Smooth muscle cell (in vitro differentiated cells): Measurements from ENCODE around the gene BICD2. TPM values are rescaled to one million over a fixed set of nuclear protein-coding genes. Genes with fewer than 3 reads are reported as not detected.

ENCODE experiments used
- DNase-seq: peaks from one replicate; lab custom pipeline; 2025; ENCODE audit not compliant: unreplicated experiment; lab: John Stamatoyannopoulos, UW
- H2AFZ ChIP-seq: fragments of 200-600 bp; sonication (generic); 2 replicates; pipeline ENCODE4 v1.6.0; 2016; ENCODE audit warnings: antibody characterized with exemption, low read depth, mild to moderate bottlenecking
- H3F3A ChIP-seq: fragments of 200-600 bp; sonication (generic); 2 replicates; pipeline ENCODE4 v1.6.0; 2017; ENCODE audit warnings: antibody characterized with exemption, low read depth
- H3K27ac ChIP-seq: fragments of 200-600 bp; sonication (generic); 2 replicates; pipeline ENCODE4 v1.5.1; 2016; ENCODE audit warnings: low read depth, mild to moderate bottlenecking
- H3K27me3 ChIP-seq: fragments of 200-600 bp; sonication (generic); 2 replicates; pipeline ENCODE4 v1.6.1; 2016; ENCODE audit warnings: low read depth, mild to moderate bottlenecking
- H3K36me3 ChIP-seq: fragments of 200-600 bp; sonication (generic); 2 replicates; pipeline ENCODE4 v1.5.1; 2016; ENCODE audit warnings: low read depth
- H3K4me1 ChIP-seq: fragments of 200-600 bp; sonication (generic); 2 replicates; pipeline ENCODE4 v1.5.1; 2016; ENCODE audit warnings: low read depth
- H3K4me2 ChIP-seq: fragments of 200-600 bp; sonication (generic); 2 replicates; pipeline ENCODE4 v1.6.0; 2016; ENCODE audit warnings: mild to moderate bottlenecking
- H3K4me3 ChIP-seq: fragments of 200-600 bp; sonication (generic); 2 replicates; pipeline ENCODE4 v1.5.1; 2016; ENCODE audit warnings: mild to moderate bottlenecking
- H3K79me2 ChIP-seq: fragments of 200-600 bp; sonication (generic); 2 replicates; pipeline ENCODE4 v1.6.0; 2016; ENCODE audit warnings: low read depth, mild to moderate bottlenecking
- H3K9ac ChIP-seq: fragments of 200-600 bp; sonication (generic); 2 replicates; pipeline ENCODE4 v1.6.0; 2016; ENCODE audit warnings: low read depth
- H3K9me3 ChIP-seq: fragments of 200-600 bp; sonication (generic); replicated peaks from 2 replicates; pipeline ENCODE4 v1.5.1; 2016; ENCODE audit warnings: low read depth
- H4K20me1 ChIP-seq: fragments of 200-600 bp; sonication (generic); 2 replicates; pipeline ENCODE4 v1.6.0; 2016; ENCODE audit warnings: low read depth
- WGBS: methylation state at CpG from one replicate; pipeline ENCODE4 v1.1.7; 2016; ENCODE audit warnings: low lambda C conversion rate; 5-methylcytosine and 5-hydroxymethylcytosine counted together
- polyA plus RNA-seq: library from polyadenylated mRNA; unstranded; fragments of >200 nt; fragmentation: Nextera tagmentation; extraction: Ambion mirVana; gene quantifications from 2 replicates; pipeline ENCODE4 v1.2.1, GENCODE V29; 2016
- total RNA-seq: library from RNA; depleted of rRNA; stranded (reverse); fragments of >200 nt; gene quantifications from 2 replicates; pipeline ENCODE4 v1.2.3, GENCODE V29; 2014
- TF ChIP-seq, protein P1 (sequence below): fragments of 200-600 bp; sonication (generic); IDR thresholded peaks from 2 replicates; pipeline ENCODE4 v1.5.1; 2017; ENCODE audit warnings: borderline replicate concordance, mild to moderate bottlenecking, antibody characterized with exemption; ENCODE audit not compliant: insufficient read depth, poor library complexity, severe bottlenecking

Gene BICD2
- total and polyA plus RNA-seq, 2 experiments from 2014 or later, result 28.1 to 29.1 TPM

GRCh38 chr9:92773810-92774209 lies 9.2 kb upstream of the BICD2 start:
- Histone ChIP-seq H3K9ac (peak overlapping the region; percentile 70), H3K4me1 (no peaks in the 10 kb centered on the region), H3K4me2 (no peak overlapping the region), H3K4me3 (no peak overlapping the region), H3K27me3 (no peaks in the 10 kb centered on the region), H3K36me3 (no peaks in the 10 kb centered on the region), H2AFZ (peak overlapping the region; percentile 25), H4K20me1 (no peaks in the 10 kb centered on the region), H3F3A (no peaks in the 10 kb centered on the region), H3K27ac (peak overlapping the region; percentile 89), H3K9me3 (no peaks in the 10 kb centered on the region), H3K79me2 (no peaks in the 10 kb centered on the region)
- 92% methylated on average over 3 of the region's 3 CpGs for WGBS
- TF ChIP-seq, protein P1, sequence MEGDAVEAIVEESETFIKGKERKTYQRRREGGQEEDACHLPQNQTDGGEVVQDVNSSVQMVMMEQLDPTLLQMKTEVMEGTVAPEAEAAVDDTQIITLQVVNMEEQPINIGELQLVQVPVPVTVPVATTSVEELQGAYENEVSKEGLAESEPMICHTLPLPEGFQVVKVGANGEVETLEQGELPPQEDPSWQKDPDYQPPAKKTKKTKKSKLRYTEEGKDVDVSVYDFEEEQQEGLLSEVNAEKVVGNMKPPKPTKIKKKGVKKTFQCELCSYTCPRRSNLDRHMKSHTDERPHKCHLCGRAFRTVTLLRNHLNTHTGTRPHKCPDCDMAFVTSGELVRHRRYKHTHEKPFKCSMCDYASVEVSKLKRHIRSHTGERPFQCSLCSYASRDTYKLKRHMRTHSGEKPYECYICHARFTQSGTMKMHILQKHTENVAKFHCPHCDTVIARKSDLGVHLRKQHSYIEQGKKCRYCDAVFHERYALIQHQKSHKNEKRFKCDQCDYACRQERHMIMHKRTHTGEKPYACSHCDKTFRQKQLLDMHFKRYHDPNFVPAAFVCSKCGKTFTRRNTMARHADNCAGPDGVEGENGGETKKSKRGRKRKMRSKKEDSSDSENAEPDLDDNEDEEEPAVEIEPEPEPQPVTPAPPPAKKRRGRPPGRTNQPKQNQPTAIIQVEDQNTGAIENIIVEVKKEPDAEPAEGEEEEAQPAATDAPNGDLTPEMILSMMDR, result no peak
- DNase-seq, result no peak

- Histone ChIP-seq H3K27ac (no peak overlapping the region), H3K9me3 (no peaks in the 10 kb centered on the region), H2AFZ (no peak overlapping the region), H3K36me3 (no peaks in the 10 kb centered on the region), H3F3A (no peaks in the 10 kb centered on the region), H3K79me2 (no peaks in the 10 kb centered on the region), H3K27me3 (no peaks in the 10 kb centered on the region), H3K4me1 (no peaks in the 10 kb centered on the region), H3K4me2 (no peak overlapping the region), H4K20me1 (no peaks in the 10 kb centered on the region), H3K4me3 (no peak overlapping the region), H3K9ac (no peak overlapping the region)
- no peak for DNase-seq
- 82% methylated on average over 5 of the region's 5 CpGs for WGBS
- TF ChIP-seq, protein P1, result no peak
Measured at GRCh38 chr9:92771309-92771708, 6.7 kb upstream of the BICD2 start.

DNA sequence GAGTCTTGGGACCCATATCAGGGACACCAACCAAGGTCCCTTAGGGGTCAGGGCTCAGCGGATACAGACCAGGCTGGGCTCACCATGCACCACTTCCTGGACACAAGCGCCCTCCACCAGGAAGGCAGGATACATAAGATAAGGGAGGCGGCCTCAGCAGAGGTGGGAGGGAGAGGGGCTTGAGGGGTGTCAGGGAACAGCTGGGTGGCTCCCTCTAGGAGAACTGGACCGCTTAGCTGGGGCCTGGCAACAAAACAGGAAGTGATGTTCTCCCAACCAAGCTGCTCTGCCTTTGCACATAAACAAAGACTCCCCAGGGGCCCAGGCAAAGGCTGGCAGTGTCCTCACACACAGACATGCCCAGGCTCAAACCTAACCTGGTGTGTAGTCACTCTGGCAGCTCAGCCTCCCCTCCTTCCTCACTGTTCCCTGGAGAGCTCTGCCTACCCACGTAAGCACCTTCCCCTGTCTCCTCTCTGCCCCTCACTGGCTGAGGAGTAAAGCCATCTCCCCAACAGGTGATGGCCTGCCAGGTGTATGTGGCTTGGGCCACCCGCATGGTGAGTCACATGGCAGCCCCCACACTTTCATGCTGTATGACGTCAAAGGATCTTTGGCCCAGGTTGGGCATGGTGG lies 5.8 kb upstream of the BICD2 start:
- Histone ChIP-seq H3K36me3 (no peaks in the 10 kb centered on the region), H3K27me3 (no peaks in the 10 kb centered on the region), H3K4me2 (no peak overlapping the region), H2AFZ (peak overlapping the region; percentile 47), H3K4me3 (no peak overlapping the region), H3K79me2 (no peaks in the 10 kb centered on the region), H3F3A (peaks cover 5% of the 10 kb centered on the region), H3K9ac (no peak overlapping the region), H3K4me1 (peaks cover 6% of the 10 kb centered on the region), H4K20me1 (no peaks in the 10 kb centered on the region), H3K9me3 (no peaks in the 10 kb centered on the region), H3K27ac (no peak overlapping the region)
- no peak for DNase-seq
- TF ChIP-seq, protein P1, result no peak
- WGBS, result 64% methylated on average over 7 of the region's 7 CpGs

- Histone ChIP-seq H3K9me3 (no peaks in the 10 kb centered on the region), H3K4me3 (no peak overlapping the region), H3K4me2 (no peak overlapping the region), H3K4me1 (peaks cover 6% of the 10 kb centered on the region), H3K79me2 (no peaks in the 10 kb centered on the region), H4K20me1 (no peaks in the 10 kb centered on the region), H3K9ac (no peak overlapping the region), H2AFZ (peak overlapping the region; percentile 47), H3K36me3 (no peaks in the 10 kb centered on the region), H3K27ac (no peak overlapping the region), H3F3A (peaks cover 5% of the 10 kb centered on the region), H3K27me3 (no peaks in the 10 kb centered on the region)
- no peak for DNase-seq
- TF ChIP-seq, protein P1, result no peak
- 88% methylated on average over 2 of the region's 2 CpGs for WGBS
Measured at GRCh38 chr9:92769990-92770359, 5.3 kb upstream of the BICD2 start.
